ENCODE results near the gene S1PR3. TPM values are rescaled to one million over a fixed set of nuclear protein-coding genes. Genes with fewer than 3 reads are reported as not detected.

Gene S1PR3
- total RNA-seq, 1 donor from 2014 or later = 1.6 TPM

- TF ChIP-seq CTCF (IDR thresholded peaks at IDR 0.05) = no peak
- peak; percentile 60 for DNase-seq (ENCODE audit: extremely low spot score, unreplicated experiment)
- H3K27ac Mint-ChIP-seq (ENCODE audit: unreplicated experiment) = no peak overlapping the region
- no peaks in the 10 kb centered on the region for H3K9me3 Mint-ChIP-seq (ENCODE audit: unreplicated experiment)
- no peaks in the 10 kb centered on the region for H3K4me1 Mint-ChIP-seq (ENCODE audit: unreplicated experiment)
- no peaks in the 10 kb centered on the region for H3K36me3 Mint-ChIP-seq (ENCODE audit: unreplicated experiment)
- H3K27me3 Mint-ChIP-seq (ENCODE audit: unreplicated experiment) = peaks cover 18% of the 10 kb centered on the region
- H3K4me3 Mint-ChIP-seq (ENCODE audit: unreplicated experiment) = no peak overlapping the region
Measured at GRCh38 chr9:88975966-88976889, 15.0 kb upstream of the S1PR3 start.

- no peak overlapping the region for H3K27ac Mint-ChIP-seq (ENCODE audit: unreplicated experiment)
- no peaks in the 10 kb centered on the region for H3K4me1 Mint-ChIP-seq (ENCODE audit: unreplicated experiment)
- peak; percentile 67 for DNase-seq (ENCODE audit: extremely low spot score, unreplicated experiment)
- H3K27me3 Mint-ChIP-seq (ENCODE audit: unreplicated experiment) = peaks cover 18% of the 10 kb centered on the region
- H3K36me3 Mint-ChIP-seq (ENCODE audit: unreplicated experiment) = no peaks in the 10 kb centered on the region
- no peak for TF ChIP-seq CTCF (IDR thresholded peaks at IDR 0.05)
- H3K4me3 Mint-ChIP-seq (ENCODE audit: unreplicated experiment) = no peak overlapping the region
- no peaks in the 10 kb centered on the region for H3K9me3 Mint-ChIP-seq (ENCODE audit: unreplicated experiment)
Measured at GRCh38 chr9:88976890-88977257, 14.4 kb upstream of the S1PR3 start.

- H3K27ac Mint-ChIP-seq (ENCODE audit: unreplicated experiment) = no peak overlapping the region
- no peaks in the 10 kb centered on the region for H3K4me1 Mint-ChIP-seq (ENCODE audit: unreplicated experiment)
- no peaks in the 10 kb centered on the region for H3K36me3 Mint-ChIP-seq (ENCODE audit: unreplicated experiment)
- H3K9me3 Mint-ChIP-seq (ENCODE audit: unreplicated experiment) = no peaks in the 10 kb centered on the region
- no peak for TF ChIP-seq CTCF (IDR thresholded peaks at IDR 0.05)
- no peak for DNase-seq (ENCODE audit: extremely low spot score, unreplicated experiment)
- H3K4me3 Mint-ChIP-seq (ENCODE audit: unreplicated experiment) = no peak overlapping the region
- H3K27me3 Mint-ChIP-seq (ENCODE audit: unreplicated experiment) = peaks cover 23% of the 10 kb centered on the region
Measured at GRCh38 chr9:88978034-88978433, 13.2 kb upstream of the S1PR3 start.

GRCh38 chr9:88979021-88979420 lies 12.2 kb upstream of the S1PR3 start:
- Mint-ChIP-seq H3K4me1 (ENCODE audit: unreplicated experiment) (no peaks in the 10 kb centered on the region), H3K36me3 (ENCODE audit: unreplicated experiment) (no peaks in the 10 kb centered on the region), H3K27me3 (ENCODE audit: unreplicated experiment) (peaks cover 26% of the 10 kb centered on the region), H3K27ac (ENCODE audit: unreplicated experiment) (no peak overlapping the region), H3K4me3 (ENCODE audit: unreplicated experiment) (no peak overlapping the region), H3K9me3 (ENCODE audit: unreplicated experiment) (no peaks in the 10 kb centered on the region)
- no peak for DNase-seq (ENCODE audit: extremely low spot score, unreplicated experiment)
- TF ChIP-seq CTCF (IDR thresholded peaks at IDR 0.05) = no peak

DNA sequence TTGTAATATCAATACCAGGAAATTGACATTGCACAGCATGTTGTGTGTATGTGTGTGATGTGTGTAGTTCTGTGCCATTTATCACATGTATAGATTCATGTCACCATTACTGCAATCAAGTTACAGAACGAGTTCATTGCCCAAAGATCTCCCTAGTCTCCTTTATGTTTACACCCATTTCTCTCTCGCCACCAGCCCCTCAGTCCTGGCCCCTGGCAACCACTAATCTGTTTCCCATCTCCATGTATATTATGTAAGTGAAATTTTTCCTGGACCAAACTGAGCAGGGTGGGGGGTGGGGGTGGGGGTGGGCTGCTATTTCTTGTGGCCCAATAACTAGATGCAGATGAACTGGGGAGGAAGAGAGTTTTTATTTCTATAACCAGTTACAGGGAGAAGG lies 11.5 kb upstream of the S1PR3 start:
- DNase-seq (ENCODE audit: extremely low spot score, unreplicated experiment) = no peak
- no peaks in the 10 kb centered on the region for H3K9me3 Mint-ChIP-seq (ENCODE audit: unreplicated experiment)
- H3K36me3 Mint-ChIP-seq (ENCODE audit: unreplicated experiment) = no peaks in the 10 kb centered on the region
- no peak overlapping the region for H3K27ac Mint-ChIP-seq (ENCODE audit: unreplicated experiment)
- H3K4me1 Mint-ChIP-seq (ENCODE audit: unreplicated experiment) = no peaks in the 10 kb centered on the region
- H3K4me3 Mint-ChIP-seq (ENCODE audit: unreplicated experiment) = no peak overlapping the region
- H3K27me3 Mint-ChIP-seq (ENCODE audit: unreplicated experiment) = peaks cover 31% of the 10 kb centered on the region
- no peak for TF ChIP-seq CTCF (IDR thresholded peaks at IDR 0.05)

All from osteocyte (in vitro differentiated cells).